Astrocyte of the cerebellum (primary cell): ENCODE measurements around the gene TM7SF3.

Experiments
- DNase-seq: peaks from one replicate; pipeline ENCODE4 v3.0.0-alpha.2; 2011; ENCODE audit warnings: low read depth
- H3K4me3 ChIP-seq: 2 replicates; pipeline ENCODE4 v1.5.1; 2011; ENCODE audit warnings: mild to moderate bottlenecking, low read depth, low read length, moderate library complexity
- CTCF ChIP-seq: IDR thresholded peaks from 2 replicates; pipeline ENCODE4 v1.5.1; 2012; ENCODE audit warnings: low read length, low read depth, moderate library complexity, mild to moderate bottlenecking; ENCODE audit errors: missing control alignments
- in situ Hi-C: cut with HindIII; loops from 2 replicates; pipeline ENCODE4 v1.10.0; 2017; ENCODE audit warnings: low sequenced_read_pairs

Gene TM7SF3

GRCh38 chr12:27000961-27001360 is 13.2 kb downstream of the TM7SF3 start:
- no peak for TF ChIP-seq CTCF
- in situ Hi-C loops: no loop called here
- H3K4me3 ChIP-seq: no peak overlapping the region
- no peak for DNase-seq

- no peak for DNase-seq
- no peak for TF ChIP-seq CTCF
- in situ Hi-C loops: no loop called here
- no peak overlapping the region for H3K4me3 ChIP-seq
Observed at GRCh38 chr12:26997003-26997402, 17.2 kb downstream of the TM7SF3 start.

GRCh38 chr12:26995706-26996105 is 18.5 kb downstream of the TM7SF3 start:
- TF ChIP-seq CTCF: no peak
- in situ Hi-C loops: no loop called here
- DNase-seq: no peak
- no peak overlapping the region for H3K4me3 ChIP-seq

GRCh38 chr12:26994109-26994508 is 20.1 kb downstream of the TM7SF3 start:
- DNase-seq: no peak
- in situ Hi-C loops: no loop called here
- no peak overlapping the region for H3K4me3 ChIP-seq
- no peak for TF ChIP-seq CTCF

- DNase-seq: no peak
- H3K4me3 ChIP-seq: no peak overlapping the region
- in situ Hi-C loops: no loop called here
- no peak for TF ChIP-seq CTCF
Observed at GRCh38 chr12:26991826-26992225, 22.4 kb downstream of the TM7SF3 start.

- no peak for TF ChIP-seq CTCF
- H3K4me3 ChIP-seq: no peak overlapping the region
- in situ Hi-C loops: no loop called here
- no peak for DNase-seq
Observed at GRCh38 chr12:26989873-26990272, 24.3 kb downstream of the TM7SF3 start.

GRCh38 chr12:26988703-26989102 is 25.5 kb downstream of the TM7SF3 start:
- no peak for TF ChIP-seq CTCF
- no peak for DNase-seq
- in situ Hi-C loops: no loop called here
- H3K4me3 ChIP-seq: no peak overlapping the region
